ENCODE data around the gene PSMA6. TPM values are rescaled to one million over a fixed set of nuclear protein-coding genes. Genes with fewer than 3 reads are reported as not detected.

PSMA6 gene
- total and polyA plus RNA-seq, 2 of the 13 experiments (the other 11 are each of a cell fraction or from before 2014, with no cell fraction given), result 525 to 1,109 TPM

GRCh38 chr14:35341751-35342488 is 49.7 kb downstream of the PSMA6 start (continued):
- no peak for TF ChIP-seq CREBL2 (CRISPR knock-in tag; IDR thresholded peaks at IDR 0.05; ENCODE audit: borderline replicate concordance)
- TF ChIP-seq NAIF1 (CRISPR knock-in tag; IDR thresholded peaks at IDR 0.05; ENCODE audit: borderline replicate concordance), result no peak
- TF ChIP-seq NFYC (CRISPR knock-in tag; IDR thresholded peaks at IDR 0.05), result peak; percentile 7; the same call in 1 of the 2 replicates
- TF ChIP-seq, protein P1, sequence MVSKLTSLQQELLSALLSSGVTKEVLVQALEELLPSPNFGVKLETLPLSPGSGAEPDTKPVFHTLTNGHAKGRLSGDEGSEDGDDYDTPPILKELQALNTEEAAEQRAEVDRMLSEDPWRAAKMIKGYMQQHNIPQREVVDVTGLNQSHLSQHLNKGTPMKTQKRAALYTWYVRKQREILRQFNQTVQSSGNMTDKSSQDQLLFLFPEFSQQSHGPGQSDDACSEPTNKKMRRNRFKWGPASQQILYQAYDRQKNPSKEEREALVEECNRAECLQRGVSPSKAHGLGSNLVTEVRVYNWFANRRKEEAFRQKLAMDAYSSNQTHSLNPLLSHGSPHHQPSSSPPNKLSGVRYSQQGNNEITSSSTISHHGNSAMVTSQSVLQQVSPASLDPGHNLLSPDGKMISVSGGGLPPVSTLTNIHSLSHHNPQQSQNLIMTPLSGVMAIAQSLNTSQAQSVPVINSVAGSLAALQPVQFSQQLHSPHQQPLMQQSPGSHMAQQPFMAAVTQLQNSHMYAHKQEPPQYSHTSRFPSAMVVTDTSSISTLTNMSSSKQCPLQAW (CRISPR knock-in tag; IDR thresholded peaks at IDR 0.05), result no peak
- no peak for TF ChIP-seq PRPF4 (IDR thresholded peaks at IDR 0.05; ENCODE audit: low read depth, low read length, poor library complexity, severe bottlenecking)
- no peak for TF ChIP-seq ZNF572 (CRISPR knock-in tag; IDR thresholded peaks at IDR 0.05)
- TF ChIP-seq ATF7 (IDR thresholded peaks at IDR 0.05), result no peak
- TF ChIP-seq ATF7 (CRISPR knock-in tag; IDR thresholded peaks at IDR 0.05), result peak; percentile 72; the same call in 1 of the 2 replicates
- TF ChIP-seq ZNF672 (CRISPR knock-in tag; IDR thresholded peaks at IDR 0.05), result no peak
- peak; percentile 86; the same call in 1 of the 2 replicates for TF ChIP-seq RELA (CRISPR knock-in tag; IDR thresholded peaks at IDR 0.05)
- no peak for TF ChIP-seq ZBTB10 (CRISPR knock-in tag; IDR thresholded peaks at IDR 0.05; ENCODE audit: borderline replicate concordance)
- TF ChIP-seq PAWR (CRISPR knock-in tag; IDR thresholded peaks at IDR 0.05; ENCODE audit: borderline replicate concordance), result no peak
- TF ChIP-seq KLF13 (CRISPR knock-in tag; IDR thresholded peaks at IDR 0.05), result peak; percentile 82; the same call in 1 of the 2 replicates
- TF ChIP-seq HHEX (CRISPR knock-in tag; IDR thresholded peaks at IDR 0.05), result no peak; the same call in none of the 2 replicates
- peak; percentile 71; the same call in 1 of the 2 replicates for TF ChIP-seq MIER3 (CRISPR knock-in tag; IDR thresholded peaks at IDR 0.05; ENCODE audit: borderline replicate concordance)
- no peak for TF ChIP-seq GTF2F1 (IDR thresholded peaks at IDR 0.05; ENCODE audit: low read length)
- no peak for TF ChIP-seq ZNF891 (CRISPR knock-in tag; IDR thresholded peaks at IDR 0.05)
- TF ChIP-seq SATB2 (CRISPR knock-in tag; IDR thresholded peaks at IDR 0.05), result peak; percentile 84; the same call in 1 of the 2 replicates
- no peak for TF ChIP-seq ZBTB1 (CRISPR knock-in tag; IDR thresholded peaks at IDR 0.05; ENCODE audit: borderline replicate concordance)
- TF ChIP-seq TGIF2 (CRISPR knock-in tag; IDR thresholded peaks at IDR 0.05), result no peak
- TF ChIP-seq, protein P2, sequence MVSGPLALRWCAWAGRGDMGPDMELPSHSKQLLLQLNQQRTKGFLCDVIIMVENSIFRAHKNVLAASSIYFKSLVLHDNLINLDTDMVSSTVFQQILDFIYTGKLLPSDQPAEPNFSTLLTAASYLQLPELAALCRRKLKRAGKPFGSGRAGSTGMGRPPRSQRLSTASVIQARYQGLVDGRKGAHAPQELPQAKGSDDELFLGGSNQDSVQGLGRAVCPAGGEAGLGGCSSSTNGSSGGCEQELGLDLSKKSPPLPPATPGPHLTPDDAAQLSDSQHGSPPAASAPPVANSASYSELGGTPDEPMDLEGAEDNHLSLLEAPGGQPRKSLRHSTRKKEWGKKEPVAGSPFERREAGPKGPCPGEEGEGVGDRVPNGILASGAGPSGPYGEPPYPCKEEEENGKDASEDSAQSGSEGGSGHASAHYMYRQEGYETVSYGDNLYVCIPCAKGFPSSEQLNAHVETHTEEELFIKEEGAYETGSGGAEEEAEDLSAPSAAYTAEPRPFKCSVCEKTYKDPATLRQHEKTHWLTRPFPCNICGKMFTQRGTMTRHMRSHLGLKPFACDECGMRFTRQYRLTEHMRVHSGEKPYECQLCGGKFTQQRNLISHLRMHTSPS (CRISPR knock-in tag; IDR thresholded peaks at IDR 0.05; ENCODE audit: low read depth), result peak; percentile 98
- no peak for TF ChIP-seq KDM6A (CRISPR knock-in tag; IDR thresholded peaks at IDR 0.05; ENCODE audit: low read depth)
- TF ChIP-seq, protein P3, sequence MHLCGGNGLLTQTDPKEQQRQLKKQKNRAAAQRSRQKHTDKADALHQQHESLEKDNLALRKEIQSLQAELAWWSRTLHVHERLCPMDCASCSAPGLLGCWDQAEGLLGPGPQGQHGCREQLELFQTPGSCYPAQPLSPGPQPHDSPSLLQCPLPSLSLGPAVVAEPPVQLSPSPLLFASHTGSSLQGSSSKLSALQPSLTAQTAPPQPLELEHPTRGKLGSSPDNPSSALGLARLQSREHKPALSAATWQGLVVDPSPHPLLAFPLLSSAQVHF (CRISPR knock-in tag; IDR thresholded peaks at IDR 0.05), result no peak
- no peak for TF ChIP-seq HMGA1 (CRISPR knock-in tag; conservative IDR thresholded peaks at IDR 0.05)
- no peak; the same call in 1 of the 2 replicates for TF ChIP-seq NFATC3 (CRISPR knock-in tag; IDR thresholded peaks at IDR 0.05)
